ENCODE measurements around the gene SLC6A19.

The SLC6A19 gene

DNA sequence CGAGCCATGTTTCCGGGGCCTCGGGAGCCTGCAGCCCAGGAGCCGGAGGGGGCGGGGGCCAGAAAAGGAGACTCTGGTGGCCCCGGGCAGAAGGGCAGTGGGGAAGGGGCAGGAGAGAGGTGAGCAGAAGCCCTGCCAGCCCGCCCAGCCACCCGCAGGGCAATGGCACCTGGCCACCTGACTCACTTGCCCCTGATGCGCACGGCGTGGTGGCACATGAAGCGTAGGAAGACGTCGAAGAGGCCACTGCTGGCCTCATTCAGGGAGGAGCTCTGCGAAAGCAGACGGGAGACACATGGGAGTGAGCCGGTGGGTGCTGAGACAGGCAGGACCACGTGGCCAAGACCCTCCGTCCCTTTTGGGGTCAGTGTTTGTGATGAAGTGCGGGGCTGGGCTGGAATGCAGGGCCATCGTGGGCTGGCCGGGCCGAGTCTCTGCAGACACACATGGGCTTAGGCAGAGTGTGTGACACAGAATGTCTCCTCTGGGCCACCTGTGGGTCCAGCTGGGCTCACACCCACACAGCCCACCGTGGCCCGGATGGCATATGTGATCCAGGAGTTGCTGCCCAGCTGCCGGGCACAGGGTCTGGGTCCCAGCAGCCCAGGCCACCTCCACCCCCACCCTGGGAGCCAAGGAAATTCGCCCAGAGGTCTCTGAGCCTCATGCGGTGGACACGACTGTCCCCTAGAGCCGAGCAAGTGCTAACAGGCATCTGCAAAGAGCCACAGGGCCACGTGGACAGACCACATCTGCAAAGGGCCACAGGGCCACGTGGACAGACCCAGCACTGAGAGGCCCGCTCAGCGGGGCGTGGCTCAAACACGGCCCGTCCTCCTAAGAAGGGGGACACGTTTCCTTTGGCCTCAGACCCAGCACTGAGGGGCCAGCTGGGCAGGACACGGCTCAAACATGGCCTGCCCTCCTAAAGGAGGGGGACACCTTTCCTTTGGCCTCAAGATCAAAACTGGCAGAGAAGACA is 69.8 kb downstream of the SLC6A19 start:
- no peak for DNase-seq

DNA sequence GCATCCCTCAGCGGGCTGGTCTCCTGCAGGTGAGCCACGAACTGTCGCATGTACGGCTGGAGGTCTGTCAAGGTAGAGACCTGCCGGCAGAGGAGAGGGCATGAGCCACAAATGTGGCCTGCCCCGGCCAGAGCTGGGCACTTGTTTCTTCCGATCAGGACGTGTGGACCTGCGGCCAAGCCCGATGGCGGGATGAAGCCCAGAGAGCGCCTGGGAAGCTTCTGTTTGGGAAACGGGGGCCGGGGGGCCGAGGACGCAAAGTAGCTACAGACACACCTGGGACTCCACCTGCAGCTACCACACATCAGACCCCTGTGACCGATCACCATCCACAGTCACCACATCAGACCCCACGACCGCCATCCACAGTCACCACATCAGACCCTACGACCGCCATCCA is 70.8 kb downstream of the SLC6A19 start:
- no peak for DNase-seq

DNA sequence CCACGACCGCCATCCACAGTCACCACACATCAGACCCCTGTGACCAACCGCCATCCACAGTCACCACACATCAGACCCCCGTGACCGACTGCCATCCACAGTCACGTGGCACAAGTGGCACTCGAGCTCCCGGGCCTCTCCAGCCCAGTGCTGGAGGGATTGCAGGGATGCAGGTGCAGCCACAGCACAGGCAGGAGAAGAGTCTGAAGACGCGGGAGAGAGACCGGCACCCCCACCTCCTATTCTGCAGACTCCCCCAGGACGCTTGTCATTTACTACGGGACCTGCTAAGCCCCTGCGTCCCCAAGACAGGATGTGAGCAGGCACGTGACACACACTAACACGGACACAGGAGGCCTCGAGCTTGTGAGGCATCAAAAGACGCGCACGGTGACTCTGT is 72.3 kb downstream of the SLC6A19 start:
- no peak for DNase-seq

DNA sequence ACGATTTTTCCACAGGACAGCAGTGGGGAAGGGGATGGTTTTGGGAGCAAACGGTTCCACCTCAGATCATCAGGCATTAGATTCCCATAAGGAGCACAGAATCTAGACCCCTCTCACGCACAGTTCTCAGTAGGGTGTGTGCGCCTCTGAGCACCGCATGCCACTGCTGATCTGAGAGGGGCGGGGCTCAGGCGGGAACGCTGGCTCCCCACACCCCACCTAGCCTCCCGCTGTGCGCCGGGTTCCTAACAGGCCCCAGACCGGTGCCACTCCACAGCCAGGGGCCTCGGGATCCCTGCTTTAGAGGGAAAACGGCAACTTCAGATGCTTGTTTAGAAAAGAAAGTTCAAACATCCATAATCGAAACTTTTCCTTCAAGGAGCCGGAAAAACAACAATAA is 73.1 kb downstream of the SLC6A19 start:
- no peak for DNase-seq

All from NCI-H1105 (cell line).